Stimulated activated CD4-positive, alpha-beta T cell treated with anti-CD3 and anti-CD28 coated beads, TNF-alpha, amount 100 ng/mL, for 48 hours (primary cell): Measurements from ENCODE around the gene UFM1.
A peak's percentile ranks its signal among the peaks of the same experiment; 100 is the strongest.
"Not testable (repeated sequence)": the region's sequence is repeated elsewhere in the genome, so short reads cannot be mapped to it uniquely, and the experiment has no call there.

Experiments
- DNase-seq, 3 donors: peaks; one replicate each; pipeline ENCODE4 v3.0.0-alpha.2; 2020; ENCODE audit warnings: low read depth in 3 of 3

UFM1 gene

GRCh38 chr13:38349390-38350113 is at the start of gene UFM1:
TSS of gene UFM1 (plus strand) at chr13:38349851. CDS start at chr13:38349920, 69 bp downstream.
- peak; percentile 71 to 79 (median 79) for DNase-seq

- DNase-seq, result no peak
Observed at GRCh38 chr13:38301236-38301635, 48.4 kb upstream of the UFM1 start.

GRCh38 chr13:38303816-38304320 is 45.8 kb upstream of the UFM1 start:
- DNase-seq, result no peak

- DNase-seq, result no peak
Observed at GRCh38 chr13:38308736-38309135, 40.9 kb upstream of the UFM1 start.

- DNase-seq, result no peak
Observed at GRCh38 chr13:38309397-38309796, 40.3 kb upstream of the UFM1 start.

- DNase-seq, result not testable (repeated sequence)
Observed at GRCh38 chr13:38311175-38311574, 38.5 kb upstream of the UFM1 start.

GRCh38 chr13:38316129-38316528 is 33.5 kb upstream of the UFM1 start:
- no peak for DNase-seq

GRCh38 chr13:38321654-38322053 is 28.0 kb upstream of the UFM1 start:
- no peak for DNase-seq

GRCh38 chr13:38325426-38325825 is 24.2 kb upstream of the UFM1 start:
- DNase-seq, result no peak

- DNase-seq, result no peak
Observed at GRCh38 chr13:38328699-38329098, 21.0 kb upstream of the UFM1 start.

- no peak for DNase-seq
Observed at GRCh38 chr13:38334845-38335244, 14.8 kb upstream of the UFM1 start.

GRCh38 chr13:38338089-38338488 is 11.6 kb upstream of the UFM1 start:
- no peak for DNase-seq

GRCh38 chr13:38340624-38341023 is 9.0 kb upstream of the UFM1 start:
- no peak for DNase-seq

- no peak for DNase-seq
Observed at GRCh38 chr13:38341149-38341692, 8.4 kb upstream of the UFM1 start.

GRCh38 chr13:38346764-38347163 is 2.9 kb upstream of the UFM1 start:
- no peak for DNase-seq

GRCh38 chr13:38348861-38349389 is 726 bp upstream of the UFM1 start:
- peak; percentile 2 to 14 (median 14) for DNase-seq

- peak; percentile 18 to 47 (median 26) for DNase-seq
Observed at GRCh38 chr13:38350114-38350617, 515 bp downstream of the UFM1 start.

GRCh38 chr13:38355595-38356119 is 6.0 kb downstream of the UFM1 start:
- DNase-seq, result no peak

GRCh38 chr13:38358684-38359083 is 9.0 kb downstream of the UFM1 start:
- DNase-seq, result no peak

GRCh38 chr13:38361542-38362262 is 12.1 kb downstream of the UFM1 start:
- no peak for DNase-seq

- DNase-seq, result no peak
Observed at GRCh38 chr13:38363219-38363618, 13.6 kb downstream of the UFM1 start.

- DNase-seq, result not testable (repeated sequence)
Observed at GRCh38 chr13:38363746-38364145, 14.1 kb downstream of the UFM1 start.
